K562 (cell line): ENCODE measurements around the gene TAPBPL. TPM values are rescaled to one million over a fixed set of nuclear protein-coding genes. Genes with fewer than 3 reads are reported as not detected.

ENCODE experiments used
- CAMTA2 ChIP-seq: fragments of 250-450 bp; sonication (Bioruptor Pico); conservative IDR thresholded peaks from 2 replicates; pipeline ENCODE4 v1.5.1; 2022
- EZH2 ChIP-seq: IDR thresholded peaks from 2 replicates; pipeline ENCODE4 v1.6.1; 2012; ENCODE audit warnings: low read depth, mild to moderate bottlenecking, inconsistent platforms, low read length, borderline replicate concordance
- FOXM1 ChIP-seq, 2 experiments: fragments of 450-650 bp in 1 of 2; sonication (generic) in 1 of 2; formaldehyde crosslinking in 1 of 2; IDR thresholded peaks; 2 replicates each; pipeline versions ENCODE4 v1.6.1 to v1.9.0; 2017 to 2022; ENCODE audit warnings: low read depth in 2 of 2, mild to moderate bottlenecking in 2 of 2, missing genetic modification reagents in 1 of 2, moderate library complexity in 1 of 2
- MBD2 ChIP-seq: sonication (generic); IDR thresholded peaks from 2 replicates; pipeline ENCODE4 v1.6.1; 2016; ENCODE audit warnings: low read depth, borderline replicate concordance
- MXI1 ChIP-seq: IDR thresholded peaks from 2 replicates; pipeline ENCODE4 v1.6.1; 2011; ENCODE audit warnings: low read depth, mild to moderate bottlenecking, improper control_type of control experiment, low read length
- NCOA6 ChIP-seq: fragments of 450-650 bp; IDR thresholded peaks from 2 replicates; pipeline ENCODE4 v1.6.1; 2017; ENCODE audit warnings: mild to moderate bottlenecking
- RBBP5 ChIP-seq: fragments of 200-600 bp; sonication (generic); IDR thresholded peaks from 2 replicates; pipeline ENCODE4 v1.6.1; 2012; ENCODE audit warnings: borderline replicate concordance, mild to moderate bottlenecking, low read length, control low read depth, inconsistent platforms; ENCODE audit not compliant: insufficient read depth, poor library complexity, severe bottlenecking
- STAT5A ChIP-seq: IDR thresholded peaks from 2 replicates; pipeline ENCODE4 v1.6.1; 2012; ENCODE audit warnings: low read length, inconsistent platforms, borderline replicate concordance
- ZNF311 ChIP-seq: fragments of 250-450 bp; sonication (Bioruptor Pico); IDR thresholded peaks from 2 replicates; pipeline ENCODE4 v1.4.0; 2020; ENCODE audit warnings: mild to moderate bottlenecking, moderate library complexity
- polyA plus RNA-seq, 8 experiments: library from polyadenylated mRNA; depleted of rRNA in 4 of 8; stranded (reverse) in 5 of 8; unstranded in 3 of 8; fragments of >200 nt; fragmentation: Nextera tagmentation in 2 of 8; fragmentation: Illumina TruSeq in 1 of 8; extraction: Ambion mirVana in 2 of 8; extraction: Trizol in 1 of 8; gene quantifications; 2 replicates each; pipeline versions ENCODE4 v1.2.1 to v1.2.3, GENCODE V29; 2011 to 2014; ENCODE audit warnings: inconsistent platforms in 1 of 8, missing spikeins in 1 of 8
- total RNA-seq, 7 experiments: library from RNA; depleted of rRNA in 6 of 7; stranded (reverse); fragments of >200 nt in 6 of 7; fragmentation: Illumina TruSeq in 2 of 7; extraction: Trizol in 2 of 7; gene quantifications; 2 replicates each; pipeline versions ENCODE4 v1.2.1 to v1.2.3, GENCODE V29; 2011 to 2021; ENCODE audit warnings: low replicate concordance in 1 of 7
- TF ChIP-seq, protein P1 (sequence below): fragments of 450-650 bp; IDR thresholded peaks from 2 replicates; pipeline ENCODE4 v1.6.1; 2018; ENCODE audit not compliant: partially characterized antibody
- TF ChIP-seq, protein P2 (sequence below): fragments of 450-650 bp; formaldehyde crosslinking; IDR thresholded peaks from 2 replicates; pipeline ENCODE4 v1.4.0; 2020; ENCODE audit warnings: mild to moderate bottlenecking, moderate library complexity
- TF ChIP-seq, protein P3 (sequence below): IDR thresholded peaks from 2 replicates; pipeline ENCODE4 v1.6.1; 2011; ENCODE audit warnings: borderline replicate concordance, low read depth, mild to moderate bottlenecking, moderate library complexity, low read length; ENCODE audit not compliant: insufficient read depth, poor library complexity, severe bottlenecking
- TF ChIP-seq, protein P4 (sequence below), 2 experiments: fragments of 450-650 bp in 1 of 2; IDR thresholded peaks; 2 replicates each; pipeline ENCODE4 v1.6.1; 2011 to 2017; ENCODE audit warnings: low read depth in 2 of 2, antibody characterized with exemption in 1 of 2, borderline replicate concordance in 1 of 2, low read length in 1 of 2, mild to moderate bottlenecking in 1 of 2, mixed read lengths in 1 of 2; ENCODE audit not compliant: control insufficient read depth in 1 of 2

Gene TAPBPL
- total and polyA plus RNA-seq, 9 of the 15 experiments (the other 6 are each of a cell fraction or from before 2014, with no cell fraction given): 0.29 to 1.6 (median 0.45) TPM

DNA sequence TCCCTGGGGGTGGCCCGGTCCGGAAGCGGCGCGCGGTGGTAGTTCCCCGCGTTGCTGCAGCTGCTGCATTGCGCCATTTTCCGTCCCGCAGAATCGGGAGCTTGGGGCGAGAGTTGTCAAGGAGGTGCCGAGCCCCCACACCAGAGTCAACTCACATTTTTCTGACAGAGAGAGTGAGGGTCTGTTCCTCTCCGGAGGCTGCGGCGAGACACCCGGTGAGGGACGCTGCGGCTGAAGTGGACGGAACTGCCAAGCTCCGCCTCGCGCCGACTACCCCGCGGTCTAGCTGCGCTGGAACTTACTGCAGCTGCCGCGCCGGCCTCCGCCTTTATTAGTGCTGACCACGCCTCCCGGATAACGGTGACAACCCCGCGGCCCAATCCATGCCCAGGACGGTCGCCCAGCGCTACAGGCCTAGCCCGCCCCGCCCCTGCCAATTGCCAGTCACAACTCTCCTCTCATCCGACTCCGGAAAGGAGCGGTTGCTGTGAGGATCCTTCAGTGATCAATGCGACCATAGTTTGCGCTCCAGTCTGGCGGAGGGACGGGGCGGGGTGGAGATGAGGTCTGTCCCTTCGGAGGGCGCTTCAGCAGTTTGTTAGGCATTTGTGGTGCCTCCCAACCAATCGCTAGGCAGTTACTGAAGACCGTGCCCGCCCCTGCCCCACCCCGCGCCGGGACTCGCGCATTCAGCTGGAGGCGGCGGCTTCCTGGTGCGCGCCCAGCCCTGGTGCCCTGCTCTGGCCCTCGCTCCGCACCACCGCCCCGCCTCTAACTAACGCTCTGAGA is 18.7 kb downstream of the TAPBPL start, which contains the start of gene VAMP1 (continued):
- TF ChIP-seq, protein P1, sequence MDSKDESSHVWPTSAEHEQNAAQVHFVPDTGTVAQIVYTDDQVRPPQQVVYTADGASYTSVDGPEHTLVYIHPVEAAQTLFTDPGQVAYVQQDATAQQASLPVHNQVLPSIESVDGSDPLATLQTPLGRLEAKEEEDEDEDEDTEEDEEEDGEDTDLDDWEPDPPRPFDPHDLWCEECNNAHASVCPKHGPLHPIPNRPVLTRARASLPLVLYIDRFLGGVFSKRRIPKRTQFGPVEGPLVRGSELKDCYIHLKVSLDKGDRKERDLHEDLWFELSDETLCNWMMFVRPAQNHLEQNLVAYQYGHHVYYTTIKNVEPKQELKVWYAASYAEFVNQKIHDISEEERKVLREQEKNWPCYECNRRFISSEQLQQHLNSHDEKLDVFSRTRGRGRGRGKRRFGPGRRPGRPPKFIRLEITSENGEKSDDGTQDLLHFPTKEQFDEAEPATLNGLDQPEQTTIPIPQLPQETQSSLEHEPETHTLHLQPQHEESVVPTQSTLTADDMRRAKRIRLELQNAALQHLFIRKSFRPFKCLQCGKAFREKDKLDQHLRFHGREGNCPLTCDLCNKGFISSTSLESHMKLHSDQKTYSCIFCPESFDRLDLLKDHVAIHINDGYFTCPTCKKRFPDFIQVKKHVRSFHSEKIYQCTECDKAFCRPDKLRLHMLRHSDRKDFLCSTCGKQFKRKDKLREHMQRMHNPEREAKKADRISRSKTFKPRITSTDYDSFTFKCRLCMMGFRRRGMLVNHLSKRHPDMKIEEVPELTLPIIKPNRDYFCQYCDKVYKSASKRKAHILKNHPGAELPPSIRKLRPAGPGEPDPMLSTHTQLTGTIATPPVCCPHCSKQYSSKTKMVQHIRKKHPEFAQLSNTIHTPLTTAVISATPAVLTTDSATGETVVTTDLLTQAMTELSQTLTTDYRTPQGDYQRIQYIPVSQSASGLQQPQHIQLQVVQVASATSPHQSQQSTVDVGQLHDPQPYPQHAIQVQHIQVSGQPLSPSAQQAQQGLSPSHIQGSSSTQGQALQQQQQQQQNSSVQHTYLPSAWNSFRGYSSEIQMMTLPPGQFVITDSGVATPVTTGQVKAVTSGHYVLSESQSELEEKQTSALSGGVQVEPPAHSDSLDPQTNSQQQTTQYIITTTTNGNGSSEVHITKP: peak; percentile 81
- TF ChIP-seq CAMTA2 (CRISPR knock-in tag) (no peak), ZNF311 (CRISPR knock-in tag) (no peak), RBBP5 (peak; percentile 64), NCOA6 (no peak), MXI1 (peak; percentile 37; the same call in 1 of the 2 replicates), STAT5A (no peak), MBD2 (peak; percentile 65), EZH2 (no peak), FOXM1 (IDR thresholded peaks at IDR 0.05; ENCODE audit: low read depth) (no peak), FOXM1 (CRISPR knock-in tag; IDR thresholded peaks at IDR 0.05; ENCODE audit: low read depth) (no peak; the same call in 1 of the 2 replicates)
- TF ChIP-seq, protein P2, sequence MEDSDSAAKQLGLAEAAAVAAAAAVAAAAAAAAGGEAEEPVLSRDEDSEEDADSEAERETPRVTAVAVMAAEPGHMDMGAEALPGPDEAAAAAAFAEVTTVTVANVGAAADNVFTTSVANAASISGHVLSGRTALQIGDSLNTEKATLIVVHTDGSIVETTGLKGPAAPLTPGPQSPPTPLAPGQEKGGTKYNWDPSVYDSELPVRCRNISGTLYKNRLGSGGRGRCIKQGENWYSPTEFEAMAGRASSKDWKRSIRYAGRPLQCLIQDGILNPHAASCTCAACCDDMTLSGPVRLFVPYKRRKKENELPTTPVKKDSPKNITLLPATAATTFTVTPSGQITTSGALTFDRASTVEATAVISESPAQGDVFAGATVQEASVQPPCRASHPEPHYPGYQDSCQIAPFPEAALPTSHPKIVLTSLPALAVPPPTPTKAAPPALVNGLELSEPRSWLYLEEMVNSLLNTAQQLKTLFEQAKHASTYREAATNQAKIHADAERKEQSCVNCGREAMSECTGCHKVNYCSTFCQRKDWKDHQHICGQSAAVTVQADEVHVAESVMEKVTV (CRISPR knock-in tag): no peak
- TF ChIP-seq, protein P3, sequence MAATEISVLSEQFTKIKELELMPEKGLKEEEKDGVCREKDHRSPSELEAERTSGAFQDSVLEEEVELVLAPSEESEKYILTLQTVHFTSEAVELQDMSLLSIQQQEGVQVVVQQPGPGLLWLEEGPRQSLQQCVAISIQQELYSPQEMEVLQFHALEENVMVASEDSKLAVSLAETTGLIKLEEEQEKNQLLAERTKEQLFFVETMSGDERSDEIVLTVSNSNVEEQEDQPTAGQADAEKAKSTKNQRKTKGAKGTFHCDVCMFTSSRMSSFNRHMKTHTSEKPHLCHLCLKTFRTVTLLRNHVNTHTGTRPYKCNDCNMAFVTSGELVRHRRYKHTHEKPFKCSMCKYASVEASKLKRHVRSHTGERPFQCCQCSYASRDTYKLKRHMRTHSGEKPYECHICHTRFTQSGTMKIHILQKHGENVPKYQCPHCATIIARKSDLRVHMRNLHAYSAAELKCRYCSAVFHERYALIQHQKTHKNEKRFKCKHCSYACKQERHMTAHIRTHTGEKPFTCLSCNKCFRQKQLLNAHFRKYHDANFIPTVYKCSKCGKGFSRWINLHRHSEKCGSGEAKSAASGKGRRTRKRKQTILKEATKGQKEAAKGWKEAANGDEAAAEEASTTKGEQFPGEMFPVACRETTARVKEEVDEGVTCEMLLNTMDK: no peak
- TF ChIP-seq, protein P4, sequence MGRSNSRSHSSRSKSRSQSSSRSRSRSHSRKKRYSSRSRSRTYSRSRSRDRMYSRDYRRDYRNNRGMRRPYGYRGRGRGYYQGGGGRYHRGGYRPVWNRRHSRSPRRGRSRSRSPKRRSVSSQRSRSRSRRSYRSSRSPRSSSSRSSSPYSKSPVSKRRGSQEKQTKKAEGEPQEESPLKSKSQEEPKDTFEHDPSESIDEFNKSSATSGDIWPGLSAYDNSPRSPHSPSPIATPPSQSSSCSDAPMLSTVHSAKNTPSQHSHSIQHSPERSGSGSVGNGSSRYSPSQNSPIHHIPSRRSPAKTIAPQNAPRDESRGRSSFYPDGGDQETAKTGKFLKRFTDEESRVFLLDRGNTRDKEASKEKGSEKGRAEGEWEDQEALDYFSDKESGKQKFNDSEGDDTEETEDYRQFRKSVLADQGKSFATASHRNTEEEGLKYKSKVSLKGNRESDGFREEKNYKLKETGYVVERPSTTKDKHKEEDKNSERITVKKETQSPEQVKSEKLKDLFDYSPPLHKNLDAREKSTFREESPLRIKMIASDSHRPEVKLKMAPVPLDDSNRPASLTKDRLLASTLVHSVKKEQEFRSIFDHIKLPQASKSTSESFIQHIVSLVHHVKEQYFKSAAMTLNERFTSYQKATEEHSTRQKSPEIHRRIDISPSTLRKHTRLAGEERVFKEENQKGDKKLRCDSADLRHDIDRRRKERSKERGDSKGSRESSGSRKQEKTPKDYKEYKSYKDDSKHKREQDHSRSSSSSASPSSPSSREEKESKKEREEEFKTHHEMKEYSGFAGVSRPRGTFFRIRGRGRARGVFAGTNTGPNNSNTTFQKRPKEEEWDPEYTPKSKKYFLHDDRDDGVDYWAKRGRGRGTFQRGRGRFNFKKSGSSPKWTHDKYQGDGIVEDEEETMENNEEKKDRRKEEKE (IDR thresholded peaks at IDR 0.05; ENCODE audit: borderline replicate concordance in 1 of 2, control insufficient read depth in 1 of 2, low read depth in 2 of 2, low read length in 1 of 2): no peak
